ENCODE results near the gene PTPA. TPM values are rescaled to one million over a fixed set of nuclear protein-coding genes. Genes with fewer than 3 reads are reported as not detected.

PTPA gene
- total RNA-seq, 1 experiment from 2014 or later: 76.2 TPM

DNA sequence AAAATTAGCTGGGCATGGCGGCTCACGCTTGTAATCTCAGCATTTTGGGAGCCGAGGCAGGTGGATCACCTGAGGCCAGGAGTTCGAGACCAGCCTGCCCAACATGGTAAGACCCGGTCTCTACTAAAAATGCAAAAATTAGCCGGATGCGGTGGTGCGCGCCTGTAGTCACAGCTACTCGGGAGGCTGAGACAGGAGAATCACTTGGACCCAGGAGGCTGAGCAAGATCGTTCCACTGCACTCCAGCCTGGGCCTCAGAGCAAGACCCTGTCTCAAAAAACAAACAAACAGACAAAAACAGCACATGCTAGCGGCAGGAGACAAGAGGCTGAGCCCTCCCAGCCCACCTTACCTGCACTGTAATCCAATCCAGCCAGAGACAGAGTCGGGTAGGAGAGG lies 31.4 kb upstream of the PTPA start:
- Mint-ChIP-seq H3K4me1 (ENCODE audit: low read depth, unreplicated experiment) (no peaks in the 10 kb centered on the region), H3K27ac (ENCODE audit: unreplicated experiment) (no peak overlapping the region), H3K27me3 (ENCODE audit: unreplicated experiment) (no peaks in the 10 kb centered on the region), H3K9me3 (ENCODE audit: low read depth, unreplicated experiment) (no peaks in the 10 kb centered on the region), H3K36me3 (ENCODE audit: insufficient read depth, unreplicated experiment) (peaks cover 31% of the 10 kb centered on the region), H3K4me3 (ENCODE audit: low read depth, unreplicated experiment) (peak overlapping the region; percentile 79)
- intact Hi-C loops (cut with micrococcal nuclease; ENCODE audit: unreplicated experiment): no loop called here
- TF ChIP-seq, protein P1, sequence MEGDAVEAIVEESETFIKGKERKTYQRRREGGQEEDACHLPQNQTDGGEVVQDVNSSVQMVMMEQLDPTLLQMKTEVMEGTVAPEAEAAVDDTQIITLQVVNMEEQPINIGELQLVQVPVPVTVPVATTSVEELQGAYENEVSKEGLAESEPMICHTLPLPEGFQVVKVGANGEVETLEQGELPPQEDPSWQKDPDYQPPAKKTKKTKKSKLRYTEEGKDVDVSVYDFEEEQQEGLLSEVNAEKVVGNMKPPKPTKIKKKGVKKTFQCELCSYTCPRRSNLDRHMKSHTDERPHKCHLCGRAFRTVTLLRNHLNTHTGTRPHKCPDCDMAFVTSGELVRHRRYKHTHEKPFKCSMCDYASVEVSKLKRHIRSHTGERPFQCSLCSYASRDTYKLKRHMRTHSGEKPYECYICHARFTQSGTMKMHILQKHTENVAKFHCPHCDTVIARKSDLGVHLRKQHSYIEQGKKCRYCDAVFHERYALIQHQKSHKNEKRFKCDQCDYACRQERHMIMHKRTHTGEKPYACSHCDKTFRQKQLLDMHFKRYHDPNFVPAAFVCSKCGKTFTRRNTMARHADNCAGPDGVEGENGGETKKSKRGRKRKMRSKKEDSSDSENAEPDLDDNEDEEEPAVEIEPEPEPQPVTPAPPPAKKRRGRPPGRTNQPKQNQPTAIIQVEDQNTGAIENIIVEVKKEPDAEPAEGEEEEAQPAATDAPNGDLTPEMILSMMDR (IDR thresholded peaks at IDR 0.05; ENCODE audit: unreplicated experiment): no peak
- CTCF ChIA-PET: interaction anchor here (1.0 kb wide), 1 partner anchor 48 kb away, joined by 3 read pairs; no protein-coding TSS in a partner anchor
- BruUV-seq (replicated peaks): no TSS peak
- DNase-seq: no peak

DNA sequence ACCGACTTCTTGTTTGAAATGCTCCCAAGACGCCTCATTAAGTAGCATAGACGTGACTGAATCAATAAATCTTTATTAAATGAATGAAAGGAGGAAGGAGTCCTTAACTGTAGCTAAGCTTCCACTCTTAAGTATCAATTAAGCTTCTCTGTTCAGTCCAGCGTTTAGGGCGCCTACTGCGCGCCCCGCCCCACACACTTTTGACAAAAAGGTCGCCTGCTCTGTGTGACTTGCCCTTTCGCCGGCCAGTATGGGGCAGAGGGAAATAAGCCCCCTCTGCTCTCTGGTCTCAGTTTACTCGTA lies 31.0 kb upstream of the PTPA start:
- Mint-ChIP-seq H3K27me3 (ENCODE audit: unreplicated experiment) (no peaks in the 10 kb centered on the region), H3K4me1 (ENCODE audit: low read depth, unreplicated experiment) (no peaks in the 10 kb centered on the region), H3K4me3 (ENCODE audit: low read depth, unreplicated experiment) (peak overlapping the region; percentile 79), H3K27ac (ENCODE audit: unreplicated experiment) (peak overlapping the region; percentile 83), H3K36me3 (ENCODE audit: insufficient read depth, unreplicated experiment) (peaks cover 31% of the 10 kb centered on the region), H3K9me3 (ENCODE audit: low read depth, unreplicated experiment) (no peaks in the 10 kb centered on the region)
- no TSS peak for BruUV-seq (replicated peaks)
- DNase-seq: no peak
- CTCF ChIA-PET: interaction anchor here (1.0 to 1.6 kb wide), 2 partner anchors 49 to 51 kb away, joined by 3 read pairs; no protein-coding TSS in a partner anchor
- TF ChIP-seq, protein P1 (IDR thresholded peaks at IDR 0.05; ENCODE audit: unreplicated experiment): no peak
- intact Hi-C loops (cut with micrococcal nuclease; ENCODE audit: unreplicated experiment): no loop called here

DNA sequence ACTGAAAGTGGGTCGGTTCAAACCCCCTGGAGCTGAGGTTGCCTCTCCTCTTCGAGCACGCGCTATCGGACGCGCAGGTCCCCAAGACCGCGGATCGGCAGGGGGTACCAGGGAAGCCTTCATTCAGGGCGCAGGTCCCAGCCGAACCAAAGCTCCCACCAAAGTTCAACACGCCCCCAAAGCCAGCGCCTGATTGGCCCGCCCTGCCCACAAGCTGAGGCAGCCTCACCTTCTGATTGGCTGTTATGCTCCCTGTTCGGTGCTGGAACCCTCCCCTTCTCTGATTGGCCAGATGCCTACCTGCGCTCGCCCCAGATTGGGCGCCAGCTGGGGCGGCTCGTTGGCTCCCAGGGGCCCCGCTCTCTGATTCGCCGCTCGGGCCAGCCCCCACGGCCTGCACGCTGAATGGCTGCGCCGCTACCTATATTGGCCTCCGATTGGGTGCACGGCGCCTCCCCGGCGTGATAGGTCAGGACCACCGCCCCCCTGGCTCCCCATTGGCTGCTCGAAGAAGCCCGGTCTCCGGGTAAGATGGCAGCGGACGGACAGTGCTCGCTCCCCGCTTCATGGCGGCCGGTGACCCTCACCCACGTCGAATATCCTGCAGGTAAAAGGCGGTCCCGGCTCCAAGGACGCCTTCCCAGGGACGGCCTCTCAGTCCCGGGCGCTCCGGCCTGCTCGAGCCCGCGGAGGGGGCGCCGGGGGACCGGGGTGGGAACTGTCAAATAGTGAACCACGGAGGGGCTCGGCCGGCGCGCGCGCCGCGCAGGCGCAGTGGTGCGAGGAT lies 30.4 kb upstream of the PTPA start, which contains the start of gene DOLPP1:
TSS of gene DOLPP1 (plus strand) at position 511 of the 787 bp plus-strand sequence. CDS start at position 532, 21 bp downstream.
- H3K36me3 Mint-ChIP-seq (ENCODE audit: insufficient read depth, unreplicated experiment): peaks cover 31% of the 10 kb centered on the region
- H3K27ac Mint-ChIP-seq (ENCODE audit: unreplicated experiment): peak within 1 kb of the TSS; percentile 83
- peak; percentile 97 for DNase-seq
- intact Hi-C loops (cut with micrococcal nuclease; ENCODE audit: unreplicated experiment): no loop called here
- TF ChIP-seq, protein P1 (IDR thresholded peaks at IDR 0.05; ENCODE audit: unreplicated experiment): no peak
- no peaks in the 10 kb centered on the region for H3K4me1 Mint-ChIP-seq (ENCODE audit: low read depth, unreplicated experiment)
- no TSS peak for BruUV-seq (replicated peaks)
- H3K4me3 Mint-ChIP-seq (ENCODE audit: low read depth, unreplicated experiment): peak within 1 kb of the TSS; percentile 79
- no peaks in the 10 kb centered on the region for H3K27me3 Mint-ChIP-seq (ENCODE audit: unreplicated experiment)
- no peaks in the 10 kb centered on the region for H3K9me3 Mint-ChIP-seq (ENCODE audit: low read depth, unreplicated experiment)
- CTCF ChIA-PET: interaction anchor here (1.0 to 1.6 kb wide), 4 partner anchors 49 to 54 kb away, joined by 3 to 4 read pairs (median 3); partner anchors contain the start of gene SH3GLB2

DNA sequence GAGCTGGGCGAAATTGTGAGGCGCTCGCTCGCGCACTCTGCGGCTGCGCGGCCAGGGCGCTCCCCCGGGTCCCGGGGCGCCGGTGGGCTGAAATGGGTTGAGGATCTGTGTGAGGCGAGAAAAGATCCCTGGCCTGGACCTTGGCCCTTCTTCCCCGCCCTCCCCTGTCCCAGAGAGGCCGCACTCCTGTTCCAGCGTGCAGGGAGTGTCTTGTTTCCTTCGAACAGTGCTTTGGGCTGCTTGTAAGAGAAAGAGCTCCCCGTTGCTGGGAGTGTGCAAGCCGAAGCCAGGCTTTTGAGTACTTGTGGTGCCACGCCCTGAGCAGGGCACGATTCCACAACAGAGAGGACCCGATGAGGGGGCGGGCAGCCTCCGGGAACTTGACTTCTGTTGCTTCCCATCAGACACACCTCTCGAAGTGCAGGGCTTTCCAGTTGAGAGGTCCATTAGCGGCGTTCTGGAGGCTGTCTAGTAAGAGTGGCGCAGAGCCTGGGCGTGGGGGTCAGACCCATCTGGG lies 29.8 kb upstream of the PTPA start:
- no peaks in the 10 kb centered on the region for H3K4me1 Mint-ChIP-seq (ENCODE audit: low read depth, unreplicated experiment)
- peaks cover 31% of the 10 kb centered on the region for H3K36me3 Mint-ChIP-seq (ENCODE audit: insufficient read depth, unreplicated experiment)
- BruUV-seq (replicated peaks): TSS peak; percentile 56
- H3K27me3 Mint-ChIP-seq (ENCODE audit: unreplicated experiment): no peaks in the 10 kb centered on the region
- H3K27ac Mint-ChIP-seq (ENCODE audit: unreplicated experiment): no peak overlapping the region
- no peaks in the 10 kb centered on the region for H3K9me3 Mint-ChIP-seq (ENCODE audit: low read depth, unreplicated experiment)
- DNase-seq: no peak
- intact Hi-C loops (cut with micrococcal nuclease; ENCODE audit: unreplicated experiment): no loop called here
- H3K4me3 Mint-ChIP-seq (ENCODE audit: low read depth, unreplicated experiment): peak overlapping the region; percentile 79
- CTCF ChIA-PET: interaction anchor here (1.1 to 1.6 kb wide), 3 partner anchors 50 to 54 kb away, joined by 3 to 4 read pairs (median 3); partner anchors contain the start of gene SH3GLB2
- TF ChIP-seq, protein P1 (IDR thresholded peaks at IDR 0.05; ENCODE audit: unreplicated experiment): no peak

All from Calu3 (cell line).